Activated CD8-positive, alpha-beta memory T cell treated with anti-CD3 and anti-CD28 coated beads, Interleukin-2, amount 50 U/mL, for 1 hour (primary cell): Measurements from ENCODE around the gene GPR21.

Source experiments
- DNase-seq: peaks from one replicate; pipeline ENCODE4 v3.0.0-alpha.2; 2020; ENCODE audit errors: extremely low read depth

GPR21 gene

DNA sequence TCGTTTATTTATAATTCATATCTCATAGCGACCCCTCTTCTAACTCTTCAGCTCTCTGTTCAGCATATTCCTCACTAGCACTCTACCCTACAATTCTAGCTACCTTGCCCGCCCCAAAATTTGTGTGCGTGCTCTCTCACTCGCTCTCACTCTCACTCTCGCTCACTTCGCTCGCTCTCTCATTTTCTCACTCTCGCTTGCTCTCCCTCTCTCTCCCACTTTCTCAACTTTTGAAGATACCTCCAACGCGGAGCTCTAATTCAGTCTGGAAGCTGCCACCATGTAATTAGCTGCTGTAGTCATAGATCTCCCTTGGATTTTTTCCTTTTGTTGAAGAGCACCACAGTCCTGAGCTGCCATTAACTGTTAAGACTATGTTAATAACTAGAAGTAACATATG, 30.4 kb downstream of the GPR21 start:
- no peak for DNase-seq

DNA sequence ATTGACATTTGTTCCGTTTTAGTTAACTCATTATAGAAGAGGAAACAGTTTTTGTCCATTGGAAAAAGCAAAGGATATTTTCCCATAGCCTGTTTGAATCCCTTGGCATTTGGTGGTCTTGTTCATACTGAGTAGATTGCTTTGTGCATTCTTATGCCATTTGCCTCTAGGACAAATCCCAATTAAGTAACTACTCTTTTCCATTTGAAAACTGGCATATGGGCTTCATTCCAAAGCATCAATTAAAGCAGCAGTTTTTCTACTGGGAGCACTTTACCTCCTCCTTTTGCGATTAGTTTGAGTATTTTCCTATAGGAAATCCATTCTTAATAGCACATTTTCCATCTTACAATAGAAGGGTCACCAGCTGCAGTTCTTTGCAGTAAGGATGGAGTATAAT, 31.2 kb downstream of the GPR21 start:
- DNase-seq, result no peak

DNA sequence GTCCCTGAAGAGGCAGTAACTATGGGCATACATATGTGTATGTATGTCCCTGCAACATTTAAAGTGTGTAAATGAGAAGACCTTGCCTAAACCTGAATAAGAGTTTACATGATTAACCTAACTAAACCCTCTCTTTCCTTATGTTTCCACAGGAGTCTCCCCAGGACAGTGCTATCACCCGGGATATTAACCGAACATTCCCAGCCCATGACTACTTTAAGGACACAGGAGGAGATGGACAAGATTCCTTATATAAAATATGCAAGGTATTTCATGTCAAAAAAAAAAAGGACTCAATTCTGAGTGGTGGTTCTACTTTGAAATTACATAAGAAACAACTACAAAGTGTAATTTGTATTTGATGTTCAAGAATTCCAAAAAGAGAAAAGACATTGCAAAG, 31.7 kb downstream of the GPR21 start:
- DNase-seq, result no peak

DNA sequence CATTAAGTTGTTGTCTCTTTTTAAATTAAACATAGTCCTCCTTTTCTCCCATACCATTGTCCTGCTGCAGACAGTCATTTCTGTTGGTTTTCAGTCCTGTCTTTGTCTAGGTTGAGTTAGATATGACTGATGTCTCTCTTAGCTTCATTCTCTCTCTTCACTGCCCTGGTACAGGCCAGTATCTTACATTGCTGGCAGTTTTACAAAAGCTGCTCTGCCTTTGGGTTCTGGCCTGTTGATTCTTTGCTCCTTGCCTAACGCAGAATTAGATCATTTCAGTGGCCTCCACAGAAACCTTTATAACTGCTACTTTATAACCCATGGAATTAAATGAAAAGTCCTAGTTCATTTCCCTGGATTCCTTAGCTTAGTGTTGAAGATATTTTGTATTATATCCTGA, 33.7 kb downstream of the GPR21 start:
- no peak for DNase-seq

DNA sequence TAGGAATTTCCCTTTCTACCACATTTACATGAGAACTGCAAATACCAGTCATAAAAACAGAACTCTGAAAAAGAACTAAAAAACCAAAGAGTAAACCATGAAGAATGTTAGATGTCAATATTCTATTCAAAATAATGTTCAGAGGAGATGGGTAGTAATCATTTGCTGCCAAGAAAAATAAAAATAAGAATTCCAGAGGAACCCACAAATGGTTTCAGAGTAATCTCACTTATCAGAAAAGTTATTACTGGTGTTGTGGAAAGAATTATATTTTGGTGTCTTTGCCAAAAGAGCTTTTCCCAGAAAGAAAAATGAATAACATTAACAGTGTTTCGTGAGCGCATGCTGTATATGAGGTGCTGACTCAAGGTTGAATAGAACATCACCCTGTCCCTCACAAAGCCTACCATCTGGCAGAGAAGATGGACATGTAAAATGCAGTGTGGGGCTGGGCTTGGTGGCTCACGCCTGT, 35.6 kb downstream of the GPR21 start:
- DNase-seq, result no peak

DNA sequence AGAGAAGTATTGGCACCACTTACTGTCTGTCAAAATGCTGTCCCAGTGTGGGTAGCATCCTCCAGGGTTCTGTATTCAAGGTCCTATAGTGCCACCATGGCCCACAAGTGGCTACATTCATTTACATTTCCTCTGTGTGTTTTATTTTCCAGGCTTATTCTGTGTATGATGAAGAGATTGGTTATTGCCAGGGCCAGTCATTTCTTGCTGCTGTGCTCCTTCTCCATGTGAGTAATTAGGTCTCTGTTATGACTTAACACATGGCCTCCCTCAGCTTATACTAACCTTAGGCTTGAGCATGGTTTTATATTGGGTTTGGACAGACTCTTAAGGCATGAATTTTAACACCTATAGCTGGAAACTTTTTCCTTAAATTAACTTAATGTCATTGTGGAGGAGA, 36.7 kb downstream of the GPR21 start:
- DNase-seq, result no peak

DNA sequence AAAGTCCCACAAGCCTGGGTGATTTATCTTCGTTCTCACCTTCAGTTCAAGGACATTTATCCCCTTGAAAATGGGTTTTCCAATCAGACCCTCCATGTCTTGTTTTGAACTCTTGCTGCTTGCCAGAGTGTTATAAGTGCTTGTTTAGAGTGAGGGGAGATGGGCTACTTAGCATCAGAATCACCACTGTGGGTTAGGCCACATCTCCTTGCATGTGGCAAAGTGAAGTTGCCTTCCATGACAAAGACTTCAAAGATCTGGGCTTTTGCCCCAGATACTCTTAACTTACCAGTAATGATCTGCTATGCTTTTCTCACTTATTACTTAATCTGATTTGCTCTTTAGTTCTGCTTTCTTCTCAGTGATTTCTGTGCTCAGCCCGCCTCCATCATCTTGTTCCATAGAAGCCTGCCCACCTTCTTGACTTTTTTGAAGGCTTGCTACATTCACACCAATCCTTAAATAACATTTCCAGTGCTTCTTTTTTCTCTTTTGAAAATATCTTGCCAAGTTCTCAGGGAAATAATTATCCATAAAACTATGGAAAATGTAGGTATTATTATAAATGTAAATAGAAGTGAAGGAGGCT, 39.0 kb downstream of the GPR21 start:
- no peak for DNase-seq

DNA sequence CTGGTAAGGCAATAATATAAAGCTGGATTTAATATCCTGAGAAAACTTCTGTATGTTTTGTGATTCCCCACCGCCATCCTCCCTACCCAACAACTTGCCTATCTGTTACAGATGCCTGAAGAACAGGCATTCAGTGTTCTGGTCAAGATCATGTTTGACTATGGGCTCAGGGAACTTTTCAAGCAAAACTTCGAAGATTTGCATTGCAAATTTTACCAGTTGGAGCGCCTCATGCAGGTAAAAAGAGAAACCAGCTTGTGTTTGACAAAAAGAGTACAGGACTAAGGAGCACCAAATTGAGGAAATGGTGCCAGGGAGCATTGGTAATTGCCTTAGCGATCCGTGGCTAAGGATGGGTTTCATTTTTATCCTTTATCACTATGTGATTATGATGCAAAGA, 40.0 kb downstream of the GPR21 start:
- no peak for DNase-seq

DNA sequence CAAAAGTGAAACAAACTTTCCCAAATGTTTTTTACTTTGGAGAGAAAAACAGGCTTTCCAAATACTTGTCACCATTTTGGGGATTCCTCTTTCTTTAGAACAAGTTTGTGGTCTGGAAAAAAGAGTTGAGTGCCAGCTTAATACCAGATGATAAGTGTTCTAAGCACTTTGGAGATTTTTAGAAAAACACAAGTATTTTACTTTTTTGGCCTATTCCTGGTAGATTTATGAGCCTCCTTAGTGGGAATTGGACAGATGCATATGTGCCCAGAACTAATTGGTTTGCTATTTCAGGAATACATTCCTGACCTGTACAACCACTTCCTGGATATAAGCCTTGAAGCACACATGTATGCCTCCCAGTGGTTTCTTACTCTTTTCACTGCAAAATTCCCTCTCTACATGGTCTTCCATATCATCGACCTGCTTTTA, 40.5 kb downstream of the GPR21 start:
- no peak for DNase-seq

DNA sequence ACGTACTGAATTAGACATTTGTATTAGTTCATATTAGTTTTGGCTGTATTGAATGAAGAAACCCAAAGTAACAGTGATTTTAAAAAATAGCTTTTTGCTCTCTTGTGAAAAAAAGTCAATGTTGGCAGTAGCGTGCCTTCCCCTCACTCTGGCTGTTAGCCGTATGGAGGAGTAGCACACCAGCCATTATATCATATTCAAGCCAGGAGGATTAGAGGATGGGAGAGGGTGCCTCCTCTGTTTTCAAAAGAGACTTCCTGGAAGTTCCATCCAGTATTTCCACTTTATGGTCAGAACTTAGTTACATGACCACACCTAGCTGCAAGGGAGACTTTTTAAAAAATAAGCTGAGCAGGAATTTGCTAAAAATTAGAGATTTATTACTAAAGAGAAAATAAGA, 41.2 kb downstream of the GPR21 start:
- DNase-seq, result no peak

DNA sequence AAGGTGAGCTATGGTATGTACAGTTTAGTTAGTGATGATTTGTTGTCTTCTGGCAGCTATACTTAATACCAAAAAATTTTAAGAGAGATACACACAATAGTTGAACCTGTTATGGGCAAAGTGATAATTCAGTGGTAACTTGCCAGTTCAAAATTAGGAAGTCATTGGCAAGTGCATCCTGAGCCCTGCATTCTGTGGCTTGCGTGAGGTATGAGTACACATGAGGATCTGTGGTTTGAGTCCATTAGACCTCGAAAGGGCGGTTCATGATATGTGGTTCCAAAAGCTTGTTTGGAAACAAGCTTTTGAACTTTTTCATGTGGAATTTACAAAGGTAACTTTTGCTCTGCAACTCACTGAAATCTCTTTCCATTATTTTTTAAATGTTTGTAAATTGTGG, 47.0 kb downstream of the GPR21 start:
- no peak for DNase-seq

DNA sequence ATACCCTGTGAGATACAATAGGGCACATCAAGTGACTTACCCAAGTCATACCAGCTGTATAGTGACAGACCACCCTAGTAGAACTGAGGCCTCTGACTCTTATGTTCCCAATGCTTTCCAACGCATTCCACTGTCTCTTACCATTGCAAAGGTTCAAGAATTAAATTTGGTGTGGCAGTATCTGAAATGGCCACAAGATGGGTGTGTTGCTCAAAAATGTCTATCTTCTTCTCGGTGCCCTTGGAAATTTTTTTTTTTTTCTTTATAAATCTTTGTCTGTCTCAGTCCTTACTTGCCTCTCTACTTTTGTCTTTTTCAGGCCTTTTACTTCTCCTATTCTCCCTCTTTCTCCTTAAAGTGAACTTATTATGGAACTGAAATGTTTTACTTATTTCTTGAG, 48.4 kb downstream of the GPR21 start:
- DNase-seq, result no peak

DNA sequence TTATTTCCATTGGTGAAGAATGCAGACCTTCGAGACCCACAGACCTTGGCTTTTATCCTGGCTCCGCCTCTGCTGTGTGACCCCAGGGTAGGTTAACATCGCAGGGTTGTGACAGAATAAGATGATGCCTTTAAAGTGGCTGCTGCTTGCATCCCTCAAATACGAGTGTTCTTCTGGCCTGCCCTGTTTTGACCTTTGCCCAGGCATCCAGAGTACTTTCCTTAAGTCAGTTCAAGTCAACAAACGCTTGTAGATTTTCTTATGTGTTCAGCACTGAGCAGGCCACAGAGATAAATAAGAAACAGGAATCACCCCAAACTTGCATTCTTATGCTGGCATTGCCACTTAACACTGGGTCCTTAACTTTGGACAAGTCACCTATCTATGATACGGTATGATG, 50.2 kb downstream of the GPR21 start:
- DNase-seq, result no peak

DNA sequence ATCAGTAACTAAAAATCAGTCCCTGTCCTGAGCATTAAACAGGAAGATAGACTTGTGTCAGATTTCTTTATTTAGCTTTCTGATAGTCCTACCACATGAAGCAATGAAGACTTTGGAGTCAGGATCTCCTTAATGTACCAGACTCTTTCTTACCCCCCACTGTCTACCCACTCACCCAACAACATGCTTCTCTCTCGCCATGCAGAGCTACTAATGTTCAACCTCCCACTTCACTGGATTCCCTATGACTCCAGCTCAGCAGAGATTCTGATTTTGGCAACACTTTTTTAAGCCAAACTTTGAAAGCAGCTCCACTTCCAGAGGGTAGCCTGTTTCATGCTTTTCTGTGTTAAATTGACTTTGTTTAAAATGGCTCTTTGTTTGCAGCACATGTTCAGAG, 50.8 kb downstream of the GPR21 start:
- no peak for DNase-seq
